RPMI7951 (cell line): Measurements from ENCODE around the gene PCP2. TPM values are rescaled to one million over a fixed set of nuclear protein-coding genes. Genes with fewer than 3 reads are reported as not detected.

Experiments
- DNase-seq: peaks from one replicate; pipeline ENCODE4 v3.0.0-alpha.2; 2012; ENCODE audit warnings: low read depth
- total RNA-seq: library from RNA; depleted of rRNA; stranded (reverse); fragments of >200 nt; shearing (Covaris generic); gene quantifications from 2 replicates; pipeline ENCODE4 v1.2.3, GENCODE V29; 2014

PCP2 gene
- total RNA-seq, 1 experiment from 2014 or later = not detected

GRCh38 chr19:7618771-7619510 is 14.6 kb downstream of the PCP2 start:
- no peak for DNase-seq

- no peak for DNase-seq
Measured at GRCh38 chr19:7618348-7618747, 15.2 kb downstream of the PCP2 start.

GRCh38 chr19:7617735-7618134 is 15.8 kb downstream of the PCP2 start:
- no peak for DNase-seq

GRCh38 chr19:7617172-7617571 is 16.3 kb downstream of the PCP2 start:
- DNase-seq = no peak

GRCh38 chr19:7614859-7615741 is 18.4 kb downstream of the PCP2 start:
- no peak for DNase-seq

- DNase-seq = no peak
Measured at GRCh38 chr19:7612282-7613274, 20.9 kb downstream of the PCP2 start.

- DNase-seq = no peak
Measured at GRCh38 chr19:7611541-7612279, 21.8 kb downstream of the PCP2 start.

- no peak for DNase-seq
Measured at GRCh38 chr19:7610491-7611240, 22.9 kb downstream of the PCP2 start.

- DNase-seq = no peak
Measured at GRCh38 chr19:7607874-7608560, 25.5 kb downstream of the PCP2 start.

- DNase-seq = no peak
Measured at GRCh38 chr19:7607212-7607873, 26.2 kb downstream of the PCP2 start.

GRCh38 chr19:7606289-7606688 is 27.2 kb downstream of the PCP2 start:
- no peak for DNase-seq

- peak; percentile 54 for DNase-seq
Measured at GRCh38 chr19:7605490-7606222, 27.9 kb downstream of the PCP2 start.

GRCh38 chr19:7603919-7604318 is 29.6 kb downstream of the PCP2 start:
- no peak for DNase-seq

GRCh38 chr19:7602935-7603497 is 30.5 kb downstream of the PCP2 start:
- DNase-seq = no peak

GRCh38 chr19:7602240-7602934 is 31.1 kb downstream of the PCP2 start:
- no peak for DNase-seq

- no peak for DNase-seq
Measured at GRCh38 chr19:7600721-7601120, 32.8 kb downstream of the PCP2 start.

- DNase-seq = no peak
Measured at GRCh38 chr19:7598180-7598579, 35.3 kb downstream of the PCP2 start.
